K562 (cell line): ENCODE measurements around the gene MPZL1. TPM values are rescaled to one million over a fixed set of nuclear protein-coding genes. Genes with fewer than 3 reads are reported as not detected.

Source experiments
- ATAC-seq: fragments of 200-7000 bp; cut with Tn5 transposase; 3 replicates; pipeline ENCODE4 v1.9.1; 2020; ENCODE audit warnings: moderate library complexity
- BruUV-seq: library from RNA; stranded (reverse); fragments of 400-500 nt; replicated peaks from 2 replicates; lab custom pipeline; 2021; lab: Mats Ljungman, UMichigan
- CTCF ChIA-PET: fragments of 300-600 bp; formaldehyde crosslinking; extraction: SDS; loops from one replicate; lab custom pipeline; 2021; ENCODE audit warnings: low intra/inter-chr PET ratio; lab: Yijun Ruan, JAX
- POLR2A ChIA-PET: fragments of 300-600, 350-650 bp; sonication (Branson Sonifier 250); formaldehyde crosslinking; extraction: SDS; loops from one replicate; lab custom pipeline; 2021; ENCODE audit warnings: antibody characterized with exemption, inconsistent platforms; lab: Yijun Ruan, JAX
- DNase-seq, 4 experiments: peaks; one replicate each; pipeline versions ENCODE4 v3.0.0 to v3.0.0-alpha.2; 2011 to 2018; ENCODE audit warnings: low spot score in 3 of 4, mixed read lengths in 3 of 4; ENCODE audit errors: extremely low read depth in 1 of 4
- FAIRE-seq: peaks from 2 replicates; lab custom pipeline; 2011; peaks lifted over from hg19 to GRCh38; lab: Jason Lieb, UNC
- H2AFZ ChIP-seq: 2 replicates; pipeline ENCODE4 v1.6.0; 2011; ENCODE audit warnings: low read depth, low read length, control low read depth, inconsistent platforms
- H3K27ac ChIP-seq: fragments of 200-600 bp; 3 replicates; pipeline ENCODE4 v1.8.0; 2011; ENCODE audit warnings: low read depth, mild to moderate bottlenecking, control low read depth, inconsistent platforms, low read length, moderate library complexity, mixed read lengths; ENCODE audit errors: extremely low read depth
- H3K27me3 ChIP-seq, 2 experiments: fragments of 300-600 bp in 1 of 2; 2 replicates in 1 of 2; 3 replicates in 1 of 2; pipeline versions ENCODE4 v1.6.0 to v1.8.0; 2011; ENCODE audit warnings: inconsistent platforms in 2 of 2, low read length in 2 of 2, mild to moderate bottlenecking in 1 of 2, mixed read lengths in 1 of 2, moderate library complexity in 1 of 2; ENCODE audit not compliant: control insufficient read depth in 2 of 2, insufficient read depth in 2 of 2
- H3K36me3 ChIP-seq: fragments of 300-600 bp; 3 replicates; pipeline ENCODE4 v1.8.0; 2011; ENCODE audit warnings: mild to moderate bottlenecking, low read length, inconsistent platforms; ENCODE audit not compliant: control insufficient read depth, insufficient read depth
- H3K4me1 ChIP-seq, 2 experiments: fragments of 200-600 bp in 1 of 2; replicated peaks in 1 of 2; 2 replicates in 1 of 2; 3 replicates in 1 of 2; pipeline versions ENCODE4 v1.5.1 to v1.8.0; 2011; ENCODE audit warnings: inconsistent platforms in 2 of 2, low read length in 2 of 2, mild to moderate bottlenecking in 1 of 2, mixed read lengths in 1 of 2, moderate library complexity in 1 of 2; ENCODE audit not compliant: control insufficient read depth in 2 of 2, insufficient read depth in 2 of 2
- H3K4me2 ChIP-seq: 2 replicates; pipeline ENCODE4 v1.6.1; 2011; ENCODE audit warnings: low read length, control low read depth, inconsistent platforms, mixed read lengths; ENCODE audit not compliant: insufficient read depth
- H3K4me3 ChIP-seq: fragments of 200-600 bp; sonication (generic), shearing (Covaris generic); 2 replicates; pipeline ENCODE4 v1.5.1; 2016; ENCODE audit warnings: control low read depth, inconsistent platforms
- H3K79me2 ChIP-seq: fragments of 200-600 bp; 3 replicates; pipeline ENCODE4 v1.8.0; 2011; ENCODE audit warnings: low read length, inconsistent platforms; ENCODE audit not compliant: control insufficient read depth, insufficient read depth
- H3K9ac ChIP-seq, 2 experiments: 2 replicates each; pipeline versions ENCODE4 v1.6.0 to v1.6.1; 2011; ENCODE audit warnings: low read depth in 2 of 2, low read length in 2 of 2, control low read depth in 1 of 2, inconsistent platforms in 1 of 2, mild to moderate bottlenecking in 1 of 2, mixed read lengths in 1 of 2; ENCODE audit not compliant: insufficient read depth in 1 of 2
- H3K9me1 ChIP-seq: one replicate; pipeline ENCODE4 v1.6.0; 2011; ENCODE audit warnings: inconsistent platforms, mild to moderate bottlenecking, low read length, moderate library complexity; ENCODE audit not compliant: control insufficient read depth, insufficient read depth
- H3K9me3 ChIP-seq: replicated peaks from 2 replicates; pipeline ENCODE4 v1.5.1; 2011; ENCODE audit warnings: low read depth, low read length, inconsistent platforms; ENCODE audit not compliant: control insufficient read depth, insufficient read depth
- H4K20me1 ChIP-seq: replicated peaks from 2 replicates; pipeline ENCODE4 v1.6.1; 2011; ENCODE audit warnings: low read length, inconsistent platforms, mixed read lengths; ENCODE audit not compliant: control insufficient read depth, insufficient read depth
- ARID3A ChIP-seq: IDR thresholded peaks from 2 replicates; pipeline ENCODE4 v1.6.1; 2012; ENCODE audit warnings: low read depth, low read length, improper control_type of control experiment, borderline replicate concordance
- CBX8 ChIP-seq: fragments of 200-600 bp; sonication (generic); IDR thresholded peaks from 2 replicates; pipeline ENCODE4 v1.6.1; 2012; ENCODE audit warnings: borderline replicate concordance, mixed run types, low read depth, mild to moderate bottlenecking, moderate library complexity, mixed read lengths, low read length, control low read depth, inconsistent platforms; ENCODE audit not compliant: poor library complexity, severe bottlenecking; ENCODE audit errors: extremely low read depth
- CREB5 ChIP-seq: fragments of 250-450 bp; sonication (Bioruptor Pico); IDR thresholded peaks from 2 replicates; pipeline ENCODE4 v1.5.0; 2020; ENCODE audit warnings: mild to moderate bottlenecking
- DNMT1 ChIP-seq: fragments of 450-650 bp; IDR thresholded peaks from 2 replicates; pipeline ENCODE4 v1.6.1; 2016; ENCODE audit warnings: antibody characterized with exemption, mild to moderate bottlenecking
- FOXM1 ChIP-seq, 2 experiments: fragments of 450-650 bp in 1 of 2; sonication (generic) in 1 of 2; formaldehyde crosslinking in 1 of 2; IDR thresholded peaks; 2 replicates each; pipeline versions ENCODE4 v1.6.1 to v1.9.0; 2017 to 2022; ENCODE audit warnings: low read depth in 2 of 2, mild to moderate bottlenecking in 2 of 2, missing genetic modification reagents in 1 of 2, moderate library complexity in 1 of 2
- HINFP ChIP-seq: fragments of 450-650 bp; conservative IDR thresholded peaks from 2 replicates; pipeline ENCODE4 v1.6.1; 2016; ENCODE audit warnings: missing genetic modification characterization, low read depth, mild to moderate bottlenecking, control low read depth, missing compliant biosample characterization
- JUN ChIP-seq, 2 experiments: sonication (generic) in 1 of 2; formaldehyde crosslinking in 1 of 2; IDR thresholded peaks; 2 replicates each; pipeline versions ENCODE4 v1.6.1 to v1.8.0; 2012 to 2022; ENCODE audit warnings: borderline replicate concordance in 2 of 2, mild to moderate bottlenecking in 2 of 2, improper control_type of control experiment in 1 of 2, low read depth in 1 of 2, low read length in 1 of 2, missing genetic modification reagents in 1 of 2
- KLF6 ChIP-seq: fragments of 250-450 bp; sonication (Bioruptor Pico); IDR thresholded peaks from 2 replicates; pipeline ENCODE4 v1.4.0; 2020; ENCODE audit warnings: mild to moderate bottlenecking, moderate library complexity, borderline replicate concordance
- TARDBP ChIP-seq: fragments of 450-650 bp; IDR thresholded peaks from 2 replicates; pipeline ENCODE4 v1.6.1; 2016
- WGBS: fragments of 100-300 bp; shearing (Covaris generic); methylation state at CpG from one replicate; pipeline ENCODE4 v1.1.6; 2016; ENCODE audit warnings: low coverage, mixed read lengths; ENCODE audit not compliant: insufficient coverage; ENCODE audit errors: missing lambda C conversion rate; 5-methylcytosine and 5-hydroxymethylcytosine counted together
- in situ Hi-C: fragments of 300-500 bp; cut with MboI; formaldehyde crosslinking; loops from 4 replicates; pipeline ENCODE4 v1.15.0; 2018; ENCODE audit warnings: inconsistent platforms, mixed read lengths
- intact Hi-C: fragments of 100-400 bp; cut with micrococcal nuclease; formaldehyde crosslinking; loops from 2 replicates; pipeline ENCODE4 v1.14.2; 2022
- polyA plus RNA-seq, 8 experiments: library from polyadenylated mRNA; depleted of rRNA in 4 of 8; stranded (reverse) in 5 of 8; unstranded in 3 of 8; fragments of >200 nt; fragmentation: Nextera tagmentation in 2 of 8; fragmentation: Illumina TruSeq in 1 of 8; extraction: Ambion mirVana in 2 of 8; extraction: Trizol in 1 of 8; gene quantifications; 2 replicates each; pipeline versions ENCODE4 v1.2.1 to v1.2.3, GENCODE V29; 2011 to 2014; ENCODE audit warnings: inconsistent platforms in 1 of 8, missing spikeins in 1 of 8
- total RNA-seq, 7 experiments: library from RNA; depleted of rRNA in 6 of 7; stranded (reverse); fragments of >200 nt in 6 of 7; fragmentation: Illumina TruSeq in 2 of 7; extraction: Trizol in 2 of 7; gene quantifications; 2 replicates each; pipeline versions ENCODE4 v1.2.1 to v1.2.3, GENCODE V29; 2011 to 2021; ENCODE audit warnings: low replicate concordance in 1 of 7
- TF ChIP-seq, protein P1 (sequence below), 2 experiments: fragments of 450-650 bp in 1 of 2; sonication (generic) in 1 of 2; formaldehyde crosslinking in 1 of 2; IDR thresholded peaks in 1 of 2; conservative IDR thresholded peaks in 1 of 2; 2 replicates each; pipeline versions ENCODE4 v1.6.1 to v1.8.1; 2016 to 2023; ENCODE audit warnings: mild to moderate bottlenecking in 2 of 2, moderate library complexity in 2 of 2, inconsistent platforms in 1 of 2, missing genetic modification reagents in 1 of 2

MPZL1 gene
- total and polyA plus RNA-seq, 9 of the 15 experiments (the other 6 are each of a cell fraction or from before 2014, with no cell fraction given), result 14.5 to 153 (median 66.5) TPM

- no peak for TF ChIP-seq CREB5 (CRISPR knock-in tag)
- no peak for TF ChIP-seq TARDBP
- TF ChIP-seq JUN (IDR thresholded peaks at IDR 0.05; ENCODE audit: borderline replicate concordance, low read depth, low read length), result no peak
- TF ChIP-seq JUN (CRISPR knock-in tag; IDR thresholded peaks at IDR 0.05; ENCODE audit: borderline replicate concordance), result 0 out of 2 replicates have a peak, but pooled peaks have one; percentile 37
- TF ChIP-seq FOXM1 (IDR thresholded peaks at IDR 0.05; ENCODE audit: low read depth), result 0 out of 2 replicates have a peak, but pooled peaks have one; percentile 25
- TF ChIP-seq FOXM1 (CRISPR knock-in tag; IDR thresholded peaks at IDR 0.05; ENCODE audit: low read depth), result no peak
- TF ChIP-seq HINFP (tag), result no peak
- TF ChIP-seq, all 486 proteins: peak for 39
These were observed 2.0 kb downstream of the MPZL1 start (continued) for GRCh38 chr1:167723707-167724323.

- CTCF ChIA-PET, result no interaction called here
- DNase-seq, result no peak
- in situ Hi-C loops, result no loop called here
- TF ChIP-seq KLF6 (CRISPR knock-in tag) (no peak), CBX8 (no peak), ARID3A (no peak), DNMT1 (no peak)
- TF ChIP-seq, protein P1, sequence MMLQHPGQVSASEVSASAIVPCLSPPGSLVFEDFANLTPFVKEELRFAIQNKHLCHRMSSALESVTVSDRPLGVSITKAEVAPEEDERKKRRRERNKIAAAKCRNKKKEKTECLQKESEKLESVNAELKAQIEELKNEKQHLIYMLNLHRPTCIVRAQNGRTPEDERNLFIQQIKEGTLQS (IDR thresholded peaks at IDR 0.05), result no peak
- TF ChIP-seq, protein P1 (CRISPR knock-in tag; conservative IDR thresholded peaks at IDR 0.05), result no peak
These were observed 4.2 kb downstream of the MPZL1 start for GRCh38 chr1:167726008-167726407.

More at GRCh38 chr1:167726008-167726407, 4.2 kb downstream of the MPZL1 start:
- Histone ChIP-seq H3K27ac (no peak overlapping the region), H2AFZ (no peak overlapping the region), H3K79me2 (peaks cover 78% of the 10 kb centered on the region), H3K36me3 (peaks cover 23% of the 10 kb centered on the region), H3K9me3 (peaks cover 5% of the 10 kb centered on the region; the same call in 1 of the 2 replicates), H3K4me1 (peaks cover 20 to 26% of the 10 kb centered on the region in 2 experiments; a peak in 4 of 5 replicates), H3K4me3 (no peak overlapping the region), H4K20me1 (peaks cover 10% of the 10 kb centered on the region; the same call in 1 of the 2 replicates), H3K9me1 (peaks cover 7% of the 10 kb centered on the region), H3K4me2 (no peak overlapping the region), H3K27me3 (no peaks in the 10 kb centered on the region), H3K9ac (no peak overlapping the region; a peak in 1 of 4 replicates)
- ATAC-seq, result no peak
- POLR2A ChIA-PET, result interaction anchor here (2.3 kb wide), 1 partner anchor 11 kb away, joined by 8 read pairs; no protein-coding TSS in a partner anchor
- 80% methylated on average over 1 of the region's 1 CpG for WGBS
- FAIRE-seq, result no peak
- BruUV-seq, result no TSS peak
- intact Hi-C loops, result no loop called here
